SIG-M5 (cell line): Measurements from ENCODE around the gene ZBTB43.

Experiments
- DNase-seq: peaks from one replicate; lab custom pipeline; 2025; lab: John Stamatoyannopoulos, UW

The ZBTB43 gene

GRCh38 chr9:126830827-126831226, 26.0 kb downstream of the ZBTB43 start:
- no peak for DNase-seq

GRCh38 chr9:126832440-126832839, 27.6 kb downstream of the ZBTB43 start:
- no peak for DNase-seq

GRCh38 chr9:126833020-126833419, 28.2 kb downstream of the ZBTB43 start:
- DNase-seq: no peak

GRCh38 chr9:126833710-126834345, 29.0 kb downstream of the ZBTB43 start:
- no peak for DNase-seq

- no peak for DNase-seq
Observed at GRCh38 chr9:126834672-126835071, 29.8 kb downstream of the ZBTB43 start.

GRCh38 chr9:126836216-126836615, 31.4 kb downstream of the ZBTB43 start:
- DNase-seq: no peak

GRCh38 chr9:126838055-126838811, 33.4 kb downstream of the ZBTB43 start:
- no peak for DNase-seq

GRCh38 chr9:126838895-126839294, 34.1 kb downstream of the ZBTB43 start:
- no peak for DNase-seq

GRCh38 chr9:126839301-126839700, 34.5 kb downstream of the ZBTB43 start:
- DNase-seq: no peak

- DNase-seq: no peak
Observed at GRCh38 chr9:126842220-126842842, 37.5 kb downstream of the ZBTB43 start.

- DNase-seq: no peak
Observed at GRCh38 chr9:126842977-126843799, 38.3 kb downstream of the ZBTB43 start.

GRCh38 chr9:126844085-126844484, 39.2 kb downstream of the ZBTB43 start:
- DNase-seq: no peak

- DNase-seq: no peak
Observed at GRCh38 chr9:126847051-126847450, 42.2 kb downstream of the ZBTB43 start.

GRCh38 chr9:126849591-126850225, 44.9 kb downstream of the ZBTB43 start:
- DNase-seq: no peak

GRCh38 chr9:126851286-126851880, 46.5 kb downstream of the ZBTB43 start:
- DNase-seq: no peak

GRCh38 chr9:126852086-126852688, 47.3 kb downstream of the ZBTB43 start:
- DNase-seq: no peak

- DNase-seq: no peak
Observed at GRCh38 chr9:126853667-126854066, 48.8 kb downstream of the ZBTB43 start.

GRCh38 chr9:126854734-126855133, 49.9 kb downstream of the ZBTB43 start:
- DNase-seq: no peak

GRCh38 chr9:126856326-126856877, 51.6 kb downstream of the ZBTB43 start:
- no peak for DNase-seq

- DNase-seq: no peak
Observed at GRCh38 chr9:126857261-126857960, 52.6 kb downstream of the ZBTB43 start.
